Ovary (tissue), 9 donors: ENCODE data around the gene TTC28. TPM values are rescaled to one million over a fixed set of nuclear protein-coding genes. Genes with fewer than 3 reads are reported as not detected.

Experiments
- DNase-seq, 5 donors: peaks; one replicate each; pipeline ENCODE4 v3.0.0-alpha.2; 2019 to 2020
- H3K27ac ChIP-seq, 2 donors: fragments of 200-600 bp; one replicate each; pipeline versions ENCODE4 v1.5.1 to v1.8.0; 2019 to 2022
- H3K27me3 ChIP-seq: fragments of 200-600 bp; one replicate; pipeline ENCODE4 v1.8.0; 2022
- H3K36me3 ChIP-seq: fragments of 200-600 bp; sonication (generic); one replicate; pipeline ENCODE4 v1.5.1; 2019
- H3K4me1 ChIP-seq: one replicate; pipeline ENCODE4 v1.8.1; 2013; ENCODE audit warnings: mild to moderate bottlenecking, moderate library complexity; ENCODE audit not compliant: insufficient read depth
- H3K4me3 ChIP-seq: fragments of 200-600 bp; sonication (generic); one replicate; pipeline ENCODE4 v1.5.1; 2017
- H3K9me3 ChIP-seq, 2 donors: fragments of 200-600 bp in 1 of 2; sonication (generic) in 1 of 2; one replicate each; pipeline versions ENCODE4 v1.5.1 to v1.8.1; 2013 to 2019; ENCODE audit warnings: mild to moderate bottlenecking in 1 of 2, moderate library complexity in 1 of 2
- CTCF ChIP-seq, 3 donors: fragments of 450-650 bp in 2 of 3; fragments of 200-600 bp in 1 of 3; IDR thresholded peaks; one replicate each; pipeline versions ENCODE4 v1.5.1 to v1.8.0; 2016 to 2022; ENCODE audit warnings: antibody characterized with exemption in 3 of 3, mild to moderate bottlenecking in 1 of 3
- EP300 ChIP-seq: sonication (generic); formaldehyde crosslinking; IDR thresholded peaks from one replicate; pipeline ENCODE4 v1.6.1; 2017; ENCODE audit warnings: antibody characterized with exemption
- POLR2A ChIP-seq: fragments of 450-650 bp; IDR thresholded peaks from one replicate; pipeline ENCODE4 v1.6.1; 2017; ENCODE audit warnings: antibody characterized with exemption, mild to moderate bottlenecking, moderate library complexity
- WGBS, 3 donors: extraction: QIAGEN DNeasy Blood & Tissue Kit in 1 of 3; methylation state at CpG; one replicate each; pipeline versions ENCODE4 v1.1.5 to v1.1.7; 2013 to 2017; 5-methylcytosine and 5-hydroxymethylcytosine counted together
- intact Hi-C, 4 donors: fragments of 100-400 bp; cut with DNase I; formaldehyde crosslinking; loops; one replicate each; pipeline versions ENCODE4 v1.11.0 to v1.15.1; 2022 to 2023
- polyA plus RNA-seq, 2 donors: library from polyadenylated mRNA; stranded (reverse); fragments of 200-250 nt in 1 of 2; fragments of 350-450 nt in 1 of 2; fragmentation: Illumina TruSeq in 1 of 2; extraction: RNeasy Lipid Tissue Mini Kit (QIAGEN cat#74804) in 1 of 2; gene quantifications; one replicate each; pipeline ENCODE4 v1.2.3, GENCODE V29; 2013 to 2014
- total RNA-seq, 7 donors: library from RNA; depleted of rRNA in 2 of 7; stranded (reverse); fragments of >200 nt in 2 of 7; fragmentation: NEBNext Ultra II Directional in 3 of 7; extraction: Animal tissue kit (Norgen Biotek cat#: 25700) in 3 of 7; gene quantifications; one replicate each; pipeline versions ENCODE4 v1.1.0 to v1.2.4, GENCODE V29; 2016 to 2023
- donor health status: DM: no; HTN: no; CAD: no; lungs with moderate emphysema.
- donor health status: DM: no; HTN: no; CAD: no.
- donor health status: Bipolar disorder and iron deficiency.
- donor health status: DM: yes; HTN: yes; CAD: no.
- donor health status: DM: no; HTN: no; CAD: no.
- donor health status: DM: yes; HTN: yes; CAD: no.

Gene TTC28
- total and polyA plus RNA-seq, 9 donors: 16.7 to 127 (median 72.9) TPM

GRCh38 chr22:28658448-28658847 lies 21.2 kb downstream of the TTC28 start:
- H3K4me3 ChIP-seq: no peak overlapping the region
- H3K36me3 ChIP-seq: no peaks in the 10 kb centered on the region
- intact Hi-C loops: no loop called here
- H3K4me1 ChIP-seq: no peaks in the 10 kb centered on the region
- TF ChIP-seq EP300: no peak
- no peak for TF ChIP-seq CTCF (IDR thresholded peaks at IDR 0.05)
- no peak for TF ChIP-seq POLR2A
- no peak overlapping the region for H3K27ac ChIP-seq
- H3K27me3 ChIP-seq: no peaks in the 10 kb centered on the region
- WGBS, 3 donors: 73 to 86% (median 85%) methylated on average over 3 of the region's 3 CpGs
- no peaks in the 10 kb centered on the region for H3K9me3 ChIP-seq
- DNase-seq: no peak

GRCh38 chr22:28656181-28656580 lies 23.5 kb downstream of the TTC28 start:
- Histone ChIP-seq H3K27ac (no peak overlapping the region), H3K4me1 (no peaks in the 10 kb centered on the region), H3K4me3 (no peak overlapping the region), H3K36me3 (no peaks in the 10 kb centered on the region), H3K27me3 (no peaks in the 10 kb centered on the region), H3K9me3 (no peaks in the 10 kb centered on the region)
- WGBS, 3 donors: 79 to 93% (median 92%) methylated on average over 3 of the region's 3 CpGs
- intact Hi-C loops: no loop called here
- no peak for TF ChIP-seq CTCF (IDR thresholded peaks at IDR 0.05)
- no peak for TF ChIP-seq POLR2A
- TF ChIP-seq EP300: no peak
- DNase-seq: no peak

- Histone ChIP-seq H3K36me3 (no peaks in the 10 kb centered on the region), H3K4me3 (no peak overlapping the region), H3K27ac (no peak overlapping the region), H3K27me3 (no peaks in the 10 kb centered on the region), H3K9me3 (no peaks in the 10 kb centered on the region), H3K4me1 (no peaks in the 10 kb centered on the region)
- TF ChIP-seq EP300 (no peak), CTCF (IDR thresholded peaks at IDR 0.05) (no peak), POLR2A (no peak)
- no peak for DNase-seq
- intact Hi-C loops: no loop called here
These were observed 29.2 kb downstream of the TTC28 start for GRCh38 chr22:28650463-28650862.

- Histone ChIP-seq H3K4me3 (no peak overlapping the region), H3K36me3 (no peaks in the 10 kb centered on the region), H3K27me3 (no peaks in the 10 kb centered on the region), H3K4me1 (peaks cover 1% of the 10 kb centered on the region), H3K27ac (no peak overlapping the region), H3K9me3 (no peaks in the 10 kb centered on the region)
- intact Hi-C loops: no loop called here
- 97 to 99% (median 99%) methylated on average over 4 of the region's 4 CpGs for WGBS, 3 donors
- DNase-seq: no peak
- TF ChIP-seq POLR2A (no peak), CTCF (IDR thresholded peaks at IDR 0.05) (no peak), EP300 (no peak)
These were observed 30.8 kb downstream of the TTC28 start for GRCh38 chr22:28648792-28649191.

GRCh38 chr22:28647216-28647615 lies 32.4 kb downstream of the TTC28 start:
- Histone ChIP-seq H3K27ac (no peak overlapping the region), H3K36me3 (no peaks in the 10 kb centered on the region), H3K27me3 (no peaks in the 10 kb centered on the region), H3K4me1 (peaks cover 1% of the 10 kb centered on the region), H3K4me3 (no peak overlapping the region), H3K9me3 (no peaks in the 10 kb centered on the region)
- no peak for DNase-seq
- intact Hi-C loops: no loop called here
- TF ChIP-seq CTCF (IDR thresholded peaks at IDR 0.05) (no peak), POLR2A (no peak), EP300 (no peak)
- 89 to 99% (median 99%) methylated on average over 3 of the region's 3 CpGs for WGBS, 3 donors
